GM20000 (cell line): ENCODE measurements around the gene RBFOX2.
"Not testable (repeated sequence)": the region's sequence is repeated elsewhere in the genome, so short reads cannot be mapped to it uniquely, and the experiment has no call there.

ENCODE experiments used
- DNase-seq: peaks from one replicate; pipeline ENCODE4 v3.0.0; 2012; ENCODE audit warnings: low spot score
- CTCF ChIP-seq: IDR thresholded peaks from 2 replicates; pipeline ENCODE4 v1.5.1; 2012; ENCODE audit warnings: mild to moderate bottlenecking, control low read depth; ENCODE audit errors: extremely low read depth, missing control alignments

Gene RBFOX2

GRCh38 chr22:35739076-35739930 lies 289.3 kb downstream of the RBFOX2 start:
- TF ChIP-seq CTCF, result no peak
- no peak for DNase-seq

GRCh38 chr22:35737886-35738285 lies 290.7 kb downstream of the RBFOX2 start:
- DNase-seq, result not testable (repeated sequence)

- no peak for DNase-seq
- TF ChIP-seq CTCF, result no peak
Measured at GRCh38 chr22:35736701-35737100, 291.9 kb downstream of the RBFOX2 start.

GRCh38 chr22:35736166-35736565 lies 292.5 kb downstream of the RBFOX2 start:
- TF ChIP-seq CTCF, result no peak
- DNase-seq, result no peak

GRCh38 chr22:35735542-35735941 lies 293.1 kb downstream of the RBFOX2 start:
- DNase-seq, result no peak
- TF ChIP-seq CTCF, result no peak

- DNase-seq, result no peak
- no peak for TF ChIP-seq CTCF
Measured at GRCh38 chr22:35734517-35734827, 294.2 kb downstream of the RBFOX2 start.

- DNase-seq, result no peak
- TF ChIP-seq CTCF, result no peak
Measured at GRCh38 chr22:35733791-35734516, 294.7 kb downstream of the RBFOX2 start.

- DNase-seq, result no peak
- TF ChIP-seq CTCF, result no peak
Measured at GRCh38 chr22:35733036-35733435, 295.6 kb downstream of the RBFOX2 start.
